Gastrocnemius medialis (tissue), 4 donors: ENCODE measurements around the gene PGLYRP3. TPM values are rescaled to one million over a fixed set of nuclear protein-coding genes. Genes with fewer than 3 reads are reported as not detected.

Experiments
- ATAC-seq, 2 donors: fragments of 150-250 bp; one replicate each; pipeline ENCODE4 v1.9.1; 2016
- DNase-seq, 2 donors: peaks; one replicate each; pipeline ENCODE4 v3.0.0-alpha.2; 2019
- H3K27ac ChIP-seq, 4 donors: fragments of 200-600 bp; sonication (generic); 1 replicate in 1 of 4; 2 replicates in 3 of 4; pipeline ENCODE4 v1.5.1; 2016 to 2018; ENCODE audit warnings: mild to moderate bottlenecking in 2 of 4, moderate library complexity in 1 of 4
- H3K27me3 ChIP-seq, 3 donors: fragments of 200-600 bp; sonication (generic) in 2 of 3; 1 replicate in 1 of 3; 2 replicates in 2 of 3; pipeline versions ENCODE4 v1.5.1 to v1.6.0; 2016 to 2019; ENCODE audit warnings: mild to moderate bottlenecking in 1 of 3, moderate library complexity in 1 of 3
- H3K36me3 ChIP-seq, 2 donors: fragments of 200-600 bp; sonication (generic) in 1 of 2; one replicate each; pipeline ENCODE4 v1.5.1; 2017 to 2018
- H3K4me1 ChIP-seq, 2 donors: fragments of 200-600 bp; sonication (generic) in 1 of 2; one replicate each; pipeline ENCODE4 v1.5.1; 2016 to 2017; ENCODE audit warnings: mild to moderate bottlenecking in 2 of 2
- H3K4me3 ChIP-seq, 4 donors: fragments of 200-600 bp; sonication (generic) in 3 of 4; 1 replicate in 1 of 4; 2 replicates in 3 of 4; pipeline ENCODE4 v1.5.1; 2016 to 2019; ENCODE audit warnings: mild to moderate bottlenecking in 2 of 4
- H3K9me3 ChIP-seq, 3 donors: fragments of 200-600 bp; sonication (generic) in 2 of 3; 1 replicate in 1 of 3; 2 replicates in 2 of 3; pipeline ENCODE4 v1.5.1; 2016 to 2019
- CTCF ChIP-seq, 5 experiments: fragments of 450-650 bp in 3 of 5; fragments of 200-600 bp in 2 of 5; sonication (generic) in 2 of 5; IDR thresholded peaks in 4 of 5; conservative IDR thresholded peaks in 1 of 5; 1 replicate in 4 of 5; 2 replicates in 1 of 5; pipeline ENCODE4 v1.5.1; 2016 to 2019; ENCODE audit warnings: antibody characterized with exemption in 5 of 5, mild to moderate bottlenecking in 3 of 5, moderate library complexity in 3 of 5
- POLR2A ChIP-seq, 2 donors: fragments of 450-650 bp; IDR thresholded peaks; one replicate each; pipeline ENCODE4 v1.6.1; 2017; ENCODE audit warnings: antibody characterized with exemption in 2 of 2, mild to moderate bottlenecking in 2 of 2, moderate library complexity in 2 of 2
- in situ Hi-C, 4 donors: fragments of 200-750 bp; cut with MboI; loops; one replicate each; pipeline versions ENCODE4 v1.15.0 to v1.8.0; 2017; ENCODE audit warnings: low sequenced_read_pairs in 4 of 4
- intact Hi-C: fragments of 100-400 bp; cut with DNase I; formaldehyde crosslinking; loops from one replicate; pipeline ENCODE4 v1.15.1; 2023; ENCODE audit warnings: low total_unique reads
- total RNA-seq, 4 donors: library from RNA; depleted of rRNA; stranded (reverse); fragments of >200 nt; gene quantifications; one replicate each; pipeline versions ENCODE4 v1.1.0 to v1.2.3, GENCODE V29; 2016

Gene PGLYRP3
- total RNA-seq, 4 donors from 2014 or later: not detected

DNA sequence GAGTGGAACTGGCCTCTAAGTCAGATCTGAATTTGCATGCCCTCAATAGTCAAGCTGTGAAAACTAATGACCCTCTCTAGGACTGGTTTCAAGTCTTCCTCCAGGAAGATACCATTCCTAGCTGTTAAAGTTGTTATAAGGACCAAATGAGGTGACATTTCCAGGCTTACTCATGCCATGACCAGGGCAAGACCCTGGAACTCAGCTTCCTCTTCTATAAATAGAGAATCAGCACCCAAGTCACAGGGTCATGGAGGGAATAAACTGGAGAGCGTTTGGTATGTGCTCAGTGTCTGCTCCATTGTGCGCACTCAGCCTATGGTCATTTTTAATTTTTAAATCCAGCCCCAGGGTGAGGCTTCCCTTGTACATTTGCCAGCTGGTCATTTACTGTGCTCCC, 47.4 kb upstream of the PGLYRP3 start:
- H3K36me3 ChIP-seq: no peaks in the 10 kb centered on the region
- no peak overlapping the region for H3K4me3 ChIP-seq
- DNase-seq (no peak), ATAC-seq (peak in 1 of 2 donors; percentile 27)
- in situ Hi-C loops: loop anchor here in 2 of 4 donors (25.0 kb wide), 2 partner anchors 377 to 652 kb away; partner anchors contain the start of gene INTS3 (in 1 of the 2)
- H3K4me1 ChIP-seq: peaks cover 5 to 26% of the 10 kb centered on the region in 2 donors
- no peaks in the 10 kb centered on the region for H3K27me3 ChIP-seq
- TF ChIP-seq POLR2A (IDR thresholded peaks at IDR 0.05): no peak
- no peak for TF ChIP-seq CTCF (IDR thresholded peaks at IDR 0.05 in 4 of 5, conservative IDR thresholded peaks at IDR 0.05 in 1 of 5)
- intact Hi-C loops: no loop called here
- no peaks in the 10 kb centered on the region for H3K9me3 ChIP-seq
- H3K27ac ChIP-seq: peak overlapping the region in 1 of 4 donors; percentile 37

DNA sequence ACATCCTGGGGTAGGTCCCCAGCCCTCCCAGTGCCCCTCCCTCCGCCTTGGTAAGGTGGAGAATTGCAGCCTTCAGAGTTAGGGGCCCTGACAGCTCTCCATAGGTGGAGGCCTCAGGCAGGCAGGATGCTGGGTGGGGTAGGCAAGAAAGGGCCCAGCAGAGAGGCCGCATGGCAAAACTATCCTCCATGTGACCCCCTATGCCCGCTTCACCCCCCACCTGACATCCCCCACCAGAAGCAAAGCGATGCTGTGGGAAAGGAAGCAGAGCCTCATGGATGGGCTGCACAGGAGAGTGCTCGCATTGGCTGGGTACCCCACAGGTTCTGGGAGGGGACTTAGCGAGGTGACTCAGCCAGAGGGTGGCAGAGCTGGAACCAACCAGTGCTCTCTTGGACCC, 46.5 kb upstream of the PGLYRP3 start:
- Histone ChIP-seq H3K27ac (no peak overlapping the region), H3K4me1 (peaks cover 5 to 17% of the 10 kb centered on the region in 2 donors), H3K27me3 (no peaks in the 10 kb centered on the region), H3K9me3 (no peaks in the 10 kb centered on the region), H3K4me3 (peak overlapping the region in 1 of 4 donors; percentile 14), H3K36me3 (no peaks in the 10 kb centered on the region)
- TF ChIP-seq POLR2A (IDR thresholded peaks at IDR 0.05) (no peak), CTCF (IDR thresholded peaks at IDR 0.05 in 4 of 5, conservative IDR thresholded peaks at IDR 0.05 in 1 of 5) (no peak)
- intact Hi-C loops (loop anchor here (5.0 to 10.0 kb wide), 3 partner anchors 33 to 386 kb away; partner anchors contain the start of genes S100A2 and S100A8), in situ Hi-C loops (loop anchor here in 2 of 4 donors (10.0 to 25.0 kb wide), 3 partner anchors 136 to 653 kb away; partner anchors contain the start of gene INTS3 (in 1 of the 2))
- ATAC-seq (no peak), DNase-seq (no peak)

- Histone ChIP-seq H3K9me3 (no peaks in the 10 kb centered on the region), H3K4me1 (peaks cover 5 to 16% of the 10 kb centered on the region in 2 donors), H3K36me3 (no peaks in the 10 kb centered on the region), H3K27ac (peak overlapping the region in 1 of 4 donors; percentile 25), H3K4me3 (peak overlapping the region in 1 of 4 donors; percentile 14), H3K27me3 (no peaks in the 10 kb centered on the region)
- in situ Hi-C loops: loop anchor here in 2 of 4 donors (10.0 to 25.0 kb wide), 3 partner anchors 136 to 654 kb away; partner anchors contain the start of gene INTS3 (in 1 of the 2)
- no peak for ATAC-seq
- intact Hi-C loops: loop anchor here (5.0 to 10.0 kb wide), 3 partner anchors 34 to 386 kb away; partner anchors contain the start of genes S100A2 and S100A8
- no peak for DNase-seq
- TF ChIP-seq POLR2A (IDR thresholded peaks at IDR 0.05) (no peak), CTCF (IDR thresholded peaks at IDR 0.05 in 4 of 5, conservative IDR thresholded peaks at IDR 0.05 in 1 of 5) (no peak)
These were observed 45.9 kb upstream of the PGLYRP3 start for GRCh38 chr1:153358691-153358975.

GRCh38 chr1:153357853-153358690, 45.3 kb upstream of the PGLYRP3 start, which contains the start of gene S100A9:
Gene S100A9 (plus strand): TSS chr1:153357854. CDS start chr1:153358284, 430 bp downstream.
- DNase-seq (no peak), ATAC-seq (peak in 1 of 2 donors; percentile 35)
- no peaks in the 10 kb centered on the region for H3K27me3 ChIP-seq
- H3K4me3 ChIP-seq: peak within 1 kb of the TSS in 1 of 4 donors; percentile 14
- H3K36me3 ChIP-seq: no peaks in the 10 kb centered on the region
- TF ChIP-seq CTCF (IDR thresholded peaks at IDR 0.05 in 4 of 5, conservative IDR thresholded peaks at IDR 0.05 in 1 of 5) (no peak), POLR2A (IDR thresholded peaks at IDR 0.05) (peak in 1 of 2 donors; percentile 19)
- intact Hi-C loops: loop anchor here (5.0 to 10.0 kb wide), 3 partner anchors 34 to 387 kb away; partner anchors contain the start of genes S100A2 and S100A8
- H3K27ac ChIP-seq: peak within 1 kb of the TSS in 3 of 4 donors; percentile 25 to 55 (median 50)
- H3K4me1 ChIP-seq: peaks cover 5 to 16% of the 10 kb centered on the region in 2 donors
- no peaks in the 10 kb centered on the region for H3K9me3 ChIP-seq
- in situ Hi-C loops: loop anchor here in 2 of 4 donors (10.0 to 25.0 kb wide), 3 partner anchors 137 to 654 kb away; partner anchors contain the start of gene INTS3 (in 1 of the 2)
